ENCODE results near the gene ATG12. TPM values are rescaled to one million over a fixed set of nuclear protein-coding genes. Genes with fewer than 3 reads are reported as not detected.

Gene ATG12
- polyA plus RNA-seq, 2 of the 4 experiments (the other 2 are of a cell fraction), result 43.3 to 126 TPM

GRCh38 chr5:115798252-115798651 is 43.1 kb downstream of the ATG12 start:
- ATAC-seq (no peak), FAIRE-seq (no peak), DNase-seq (ENCODE audit: low read depth in 1 of 2, low spot score in 1 of 2) (no peak)
- TF ChIP-seq ZFP36 (IDR thresholded peaks at IDR 0.05; ENCODE audit: borderline replicate concordance, partially characterized antibody), result no peak
- no peak for TF ChIP-seq PHF8 (IDR thresholded peaks at IDR 0.05; ENCODE audit: borderline replicate concordance, low read depth)
- no peak for TF ChIP-seq SREBF2 (IDR thresholded peaks at IDR 0.05)
- no peak for TF ChIP-seq ESRRA (IDR thresholded peaks at IDR 0.05; ENCODE audit: borderline replicate concordance, low read length)
- no peak for TF ChIP-seq EHMT2 (IDR thresholded peaks at IDR 0.05; ENCODE audit: low read depth)
- no peak for TF ChIP-seq POLR2A (IDR thresholded peaks at IDR 0.05; ENCODE audit: low read length)
- TF ChIP-seq USF2 (IDR thresholded peaks at IDR 0.05), result no peak
- no peak for TF ChIP-seq RAD21 (conservative IDR thresholded peaks at IDR 0.05 in 1 of 2, IDR thresholded peaks at IDR 0.05 in 1 of 2)
- no peak for TF ChIP-seq RCOR1 (IDR thresholded peaks at IDR 0.05; ENCODE audit: low read depth, low read length)
- no peak for TF ChIP-seq MAZ (IDR thresholded peaks at IDR 0.05; ENCODE audit: borderline replicate concordance, low read depth, low read length)
- TF ChIP-seq ZSCAN20 (CRISPR knock-in tag; IDR thresholded peaks at IDR 0.05), result no peak
- no peak for TF ChIP-seq EP300 (IDR thresholded peaks at IDR 0.05)
- no peak for TF ChIP-seq HMGXB4 (CRISPR knock-in tag; IDR thresholded peaks at IDR 0.05; ENCODE audit: borderline replicate concordance)
- TF ChIP-seq KDM5A (IDR thresholded peaks at IDR 0.05), result no peak
- Histone ChIP-seq H3K27ac (no peak overlapping the region), H3K4me3 (no peak overlapping the region), H3K4me1 (no peaks in the 10 kb centered on the region), H3K9me3 (no peaks in the 10 kb centered on the region), H3K4me2 (no peak overlapping the region)
- ChIA-PET POLR2A (no interaction called here), CTCF (no interaction called here)
- WGBS (ENCODE audit: missing lambda C conversion rate), result 53% methylated on average over 2 of the region's 2 CpGs

GRCh38 chr5:115796656-115797055 is 44.7 kb downstream of the ATG12 start:
- H3K4me1 ChIP-seq, result no peaks in the 10 kb centered on the region
- ATAC-seq (no peak), FAIRE-seq (no peak), DNase-seq (ENCODE audit: low read depth in 1 of 2, low spot score in 1 of 2) (no peak)
- ChIA-PET CTCF (no interaction called here), POLR2A (no interaction called here)
- 48% methylated on average over 3 of the region's 3 CpGs for WGBS (ENCODE audit: missing lambda C conversion rate)
- no peak overlapping the region for H3K4me2 ChIP-seq
- no peak overlapping the region for H3K27ac ChIP-seq
- H3K4me3 ChIP-seq, result no peak overlapping the region
- H3K9me3 ChIP-seq, result no peaks in the 10 kb centered on the region
- TF ChIP-seq ZSCAN20 (CRISPR knock-in tag; IDR thresholded peaks at IDR 0.05), result no peak
- no peak for TF ChIP-seq SREBF2 (IDR thresholded peaks at IDR 0.05)

- WGBS (ENCODE audit: missing lambda C conversion rate), result 3% methylated on average over 1 of the region's 1 CpG
- no peak overlapping the region for H3K27ac ChIP-seq
- TF ChIP-seq MAZ (IDR thresholded peaks at IDR 0.05; ENCODE audit: borderline replicate concordance, low read depth, low read length) (no peak), SMC3 (IDR thresholded peaks at IDR 0.05) (no peak), RCOR1 (IDR thresholded peaks at IDR 0.05; ENCODE audit: low read depth, low read length) (no peak), JUN (IDR thresholded peaks at IDR 0.05) (no peak), ESRRA (IDR thresholded peaks at IDR 0.05; ENCODE audit: borderline replicate concordance, low read length) (no peak), POLR2A (IDR thresholded peaks at IDR 0.05; ENCODE audit: low read length) (no peak), NPAS2 (CRISPR knock-in tag; IDR thresholded peaks at IDR 0.05; ENCODE audit: borderline replicate concordance) (no peak), NR3C1 (IDR thresholded peaks at IDR 0.05) (no peak), TFCP2L1 (CRISPR knock-in tag; IDR thresholded peaks at IDR 0.05) (no peak)
- H3K4me2 ChIP-seq, result no peak overlapping the region
- H3K4me3 ChIP-seq, result no peak overlapping the region
- H3K9me3 ChIP-seq, result no peaks in the 10 kb centered on the region
- DNase-seq (ENCODE audit: low read depth in 1 of 2, low spot score in 1 of 2) (no peak), ATAC-seq (no peak), FAIRE-seq (no peak)
- ChIA-PET CTCF (interaction anchor here (0.9 kb wide), 1 partner anchor 28 kb away, joined by 3 read pairs; no protein-coding TSS in a partner anchor), POLR2A (no interaction called here)
- H3K4me1 ChIP-seq, result no peaks in the 10 kb centered on the region
Observed at GRCh38 chr5:115795700-115796099, 45.7 kb downstream of the ATG12 start.
